Tibial nerve (tissue), 3 donors: ENCODE data around the gene JAZF1.

Experiments
- POLR2A ChIP-seq, 2 donors: fragments of 450-650 bp; IDR thresholded peaks; one replicate each; pipeline ENCODE4 v1.6.1; 2017; ENCODE audit warnings: antibody characterized with exemption in 2 of 2, mild to moderate bottlenecking in 2 of 2, moderate library complexity in 2 of 2
- TF ChIP-seq, protein P1 (sequence below), 5 experiments: fragments of 200-600 bp in 3 of 5; fragments of 450-650 bp in 2 of 5; sonication (generic) in 3 of 5; IDR thresholded peaks; one replicate each; pipeline ENCODE4 v1.5.1; 2016 to 2019; ENCODE audit warnings: antibody characterized with exemption in 5 of 5, mild to moderate bottlenecking in 3 of 5, moderate library complexity in 2 of 5

GRCh38 chr7:27875061-27875460 is 305.5 kb downstream of the JAZF1 start:
- TF ChIP-seq, protein P1, sequence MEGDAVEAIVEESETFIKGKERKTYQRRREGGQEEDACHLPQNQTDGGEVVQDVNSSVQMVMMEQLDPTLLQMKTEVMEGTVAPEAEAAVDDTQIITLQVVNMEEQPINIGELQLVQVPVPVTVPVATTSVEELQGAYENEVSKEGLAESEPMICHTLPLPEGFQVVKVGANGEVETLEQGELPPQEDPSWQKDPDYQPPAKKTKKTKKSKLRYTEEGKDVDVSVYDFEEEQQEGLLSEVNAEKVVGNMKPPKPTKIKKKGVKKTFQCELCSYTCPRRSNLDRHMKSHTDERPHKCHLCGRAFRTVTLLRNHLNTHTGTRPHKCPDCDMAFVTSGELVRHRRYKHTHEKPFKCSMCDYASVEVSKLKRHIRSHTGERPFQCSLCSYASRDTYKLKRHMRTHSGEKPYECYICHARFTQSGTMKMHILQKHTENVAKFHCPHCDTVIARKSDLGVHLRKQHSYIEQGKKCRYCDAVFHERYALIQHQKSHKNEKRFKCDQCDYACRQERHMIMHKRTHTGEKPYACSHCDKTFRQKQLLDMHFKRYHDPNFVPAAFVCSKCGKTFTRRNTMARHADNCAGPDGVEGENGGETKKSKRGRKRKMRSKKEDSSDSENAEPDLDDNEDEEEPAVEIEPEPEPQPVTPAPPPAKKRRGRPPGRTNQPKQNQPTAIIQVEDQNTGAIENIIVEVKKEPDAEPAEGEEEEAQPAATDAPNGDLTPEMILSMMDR (IDR thresholded peaks at IDR 0.05): no peak
- no peak for TF ChIP-seq POLR2A (IDR thresholded peaks at IDR 0.05)
